SU-DHL-6 (cell line): ENCODE measurements around the gene RFTN2.

Experiments
- CTCF ChIP-seq: fragments of 200-600 bp; sonication (generic); IDR thresholded peaks from one replicate; pipeline ENCODE4 v1.5.1; 2017; ENCODE audit warnings: antibody characterized with exemption, mild to moderate bottlenecking, low read length, moderate library complexity; ENCODE audit not compliant: insufficient read depth, poor library complexity, severe bottlenecking
- EZH2phosphoT487 ChIP-seq: fragments of 200-600 bp; sonication (generic), shearing (Covaris generic); conservative IDR thresholded peaks from 2 replicates; pipeline ENCODE4 v1.6.1; 2018; ENCODE audit warnings: mild to moderate bottlenecking, antibody characterized with exemption, low read length, moderate library complexity, mixed read lengths

GRCh38 chr2:197706839-197707207 lies 31.4 kb upstream of the RFTN2 start:
- TF ChIP-seq CTCF (no peak), EZH2phosphoT487 (no peak)
